B cell (primary cell): ENCODE data around the gene COL17A1. TPM values are rescaled to one million over a fixed set of nuclear protein-coding genes. Genes with fewer than 3 reads are reported as not detected.

Experiments used
- ATAC-seq: fragments of 200-7000 bp; cut with Tn5 transposase; one replicate; pipeline ENCODE4 v1.10.0; 2021; ENCODE audit warnings: low read depth, mild to moderate bottlenecking, moderate number of reproducible peaks, moderate library complexity
- CTCF ChIA-PET: fragments of 350-600 bp; sonication (Branson Sonifier 250); formaldehyde crosslinking; loops from one replicate; lab custom pipeline; 2021; ENCODE audit warnings: antibody characterized with exemption, inconsistent platforms; lab: Charles Lee
- POLR2A ChIA-PET: fragments of 350-600 bp; sonication (Branson Sonifier 250); formaldehyde crosslinking; loops from one replicate; lab custom pipeline; 2021; ENCODE audit warnings: antibody characterized with exemption; lab: Charles Lee
- DNase-seq: peaks from one replicate; pipeline ENCODE4 v3.0.0; 2013
- H2AFZ ChIP-seq: 2 replicates; pipeline ENCODE4 v1.6.1; 2012; ENCODE audit warnings: mild to moderate bottlenecking, low read depth, low read length; ENCODE audit not compliant: insufficient read depth, poor library complexity, severe bottlenecking
- H3K27ac ChIP-seq, 2 donors: 1 replicate in 1 of 2; 2 replicates in 1 of 2; pipeline ENCODE4 v1.5.1; 2012 to 2013; ENCODE audit warnings: low read length in 2 of 2, mild to moderate bottlenecking in 2 of 2, moderate library complexity in 1 of 2
- H3K27me3 ChIP-seq, 4 experiments: fragments of 200-600 bp in 1 of 4; sonication (generic) in 1 of 4; replicated peaks in 1 of 4; 1 replicate in 2 of 4; 2 replicates in 2 of 4; pipeline versions ENCODE4 v1.6.1 to v1.7.0; 2013 to 2016; ENCODE audit warnings: low read length in 3 of 4, mild to moderate bottlenecking in 2 of 4, mixed read lengths in 1 of 4, moderate library complexity in 1 of 4; ENCODE audit not compliant: insufficient read depth in 4 of 4, control insufficient read depth in 3 of 4; ENCODE audit errors: control extremely low read depth in 1 of 4
- H3K36me3 ChIP-seq, 2 experiments: replicated peaks in 1 of 2; 1 replicate in 1 of 2; 2 replicates in 1 of 2; pipeline versions ENCODE4 v1.6.1 to v1.7.1; 2013; ENCODE audit warnings: low read length in 1 of 2; ENCODE audit not compliant: insufficient read depth in 2 of 2, control insufficient read depth in 1 of 2; ENCODE audit errors: control extremely low read depth in 1 of 2, extremely low read depth in 1 of 2
- H3K4me1 ChIP-seq, 2 donors: fragments of 200-600 bp in 1 of 2; sonication (generic) in 1 of 2; 1 replicate in 1 of 2; 2 replicates in 1 of 2; pipeline versions ENCODE4 v1.5.1 to v1.6.1; 2013 to 2017; ENCODE audit warnings: low read length in 2 of 2; ENCODE audit not compliant: control insufficient read depth in 2 of 2, insufficient read depth in 2 of 2
- H3K4me2 ChIP-seq: replicated peaks from 2 replicates; pipeline ENCODE3; 2012; ENCODE audit warnings: mild to moderate bottlenecking, low read depth, low read length; ENCODE audit not compliant: poor library complexity, severe bottlenecking
- H3K4me3 ChIP-seq, 5 experiments: fragments of 200-600 bp in 1 of 5; sonication (generic) in 1 of 5; 1 replicate in 3 of 5; 2 replicates in 2 of 5; pipeline versions ENCODE4 v1.5.1 to v1.7.0; 2011 to 2016; ENCODE audit warnings: low read length in 4 of 5, mild to moderate bottlenecking in 4 of 5, low read depth in 2 of 5, control low read depth in 1 of 5, moderate library complexity in 1 of 5; ENCODE audit not compliant: insufficient read depth in 1 of 5; ENCODE audit errors: control extremely low read depth in 1 of 5, extremely low read depth in 1 of 5
- H3K79me2 ChIP-seq: fragments of 200-600 bp; sonication (generic); one replicate; pipeline ENCODE4 v1.6.0; 2016; ENCODE audit warnings: low read length; ENCODE audit not compliant: control insufficient read depth, insufficient read depth
- H3K9ac ChIP-seq: fragments of 200-600 bp; sonication (generic); 2 replicates; pipeline ENCODE4 v1.6.1; 2017; ENCODE audit warnings: mild to moderate bottlenecking, low read length, moderate library complexity
- H3K9me3 ChIP-seq, 3 donors: one replicate each; pipeline versions ENCODE4 v1.6.1 to v1.7.1; 2013; ENCODE audit warnings: low read length in 2 of 3; ENCODE audit not compliant: control insufficient read depth in 2 of 3, insufficient read depth in 1 of 3; ENCODE audit errors: control extremely low read depth in 1 of 3
- H4K20me1 ChIP-seq: 2 replicates; pipeline ENCODE4 v1.6.0; 2012; ENCODE audit warnings: mild to moderate bottlenecking, low read length; ENCODE audit not compliant: insufficient read depth, control insufficient read depth, poor library complexity, severe bottlenecking
- H3K27ac Mint-ChIP-seq: one replicate; pipeline ENCODE4 v1.8.0; 2021; ENCODE audit warnings: mixed read lengths
- H3K27me3 Mint-ChIP-seq: one replicate; pipeline ENCODE4 v1.8.0; 2021; ENCODE audit warnings: mixed read lengths
- H3K4me1 Mint-ChIP-seq: one replicate; pipeline ENCODE4 v1.8.0; 2021; ENCODE audit warnings: mixed read lengths
- H3K4me3 Mint-ChIP-seq: one replicate; pipeline ENCODE4 v1.8.0; 2021; ENCODE audit warnings: mixed read lengths
- H3K9me3 Mint-ChIP-seq: one replicate; pipeline ENCODE4 v1.8.0; 2022; ENCODE audit warnings: mixed read lengths; ENCODE audit not compliant: insufficient read depth
- EZH2 ChIP-seq: IDR thresholded peaks from 2 replicates; pipeline ENCODE4 v1.6.1; 2012; ENCODE audit warnings: borderline replicate concordance, low read depth, mild to moderate bottlenecking, moderate library complexity, low read length; ENCODE audit not compliant: insufficient read depth, poor library complexity, severe bottlenecking
- WGBS: methylation state at CpG from one replicate; pipeline ENCODE4 v1.1.5; 2013; ENCODE audit warnings: missing lambda C conversion rate; ENCODE audit not compliant: insufficient coverage; 5-methylcytosine and 5-hydroxymethylcytosine counted together
- intact Hi-C: fragments of 100-400 bp; cut with micrococcal nuclease; formaldehyde crosslinking; loops from one replicate; pipeline ENCODE4 v1.10.0; 2022
- polyA minus RNA-seq: library from RNA; depleted of rRNA, polyadenylated mRNA; stranded (reverse); fragments of >200 nt; gene quantifications from 2 replicates; pipeline ENCODE4 v1.2.3, GENCODE V29; 2012
- polyA plus RNA-seq: library from polyadenylated mRNA; depleted of rRNA; stranded (reverse); fragments of >200 nt; gene quantifications from 2 replicates; pipeline ENCODE4 v1.2.3, GENCODE V29; 2012
- total RNA-seq, 2 donors: library from RNA; stranded (reverse); fragments of 120-200 nt in 1 of 2; gene quantifications; 1 replicate in 1 of 2; 2 replicates in 1 of 2; pipeline versions ENCODE4 v1.2.3 to v1.2.4, GENCODE V29; 2013 to 2022
- TF ChIP-seq, protein P1 (sequence below): fragments of 200-600 bp; IDR thresholded peaks from one replicate; pipeline ENCODE4 v1.8.0; 2022; ENCODE audit warnings: antibody characterized with exemption, mild to moderate bottlenecking

The COL17A1 gene
- total RNA-seq (not detected in 2 replicates), polyA plus RNA-seq (not detected in 2 replicates), polyA minus RNA-seq (not detected in 2 replicates)
- 0.12 TPM for total RNA-seq (2013)

GRCh38 chr10:104085801-104086400 lies at the start of gene COL17A1:
TSS of gene COL17A1 (minus strand) at chr10:104085880. CDS start at chr10:104080673, 5,207 bp downstream.
- no peaks in the 10 kb centered on the region for H3K36me3 ChIP-seq
- no peak within 1 kb of the TSS for H3K4me3 Mint-ChIP-seq
- H3K9ac ChIP-seq = no peak within 1 kb of the TSS
- no peak within 1 kb of the TSS for H2AFZ ChIP-seq
- DNase-seq = no peak
- no peak within 1 kb of the TSS for H3K27ac ChIP-seq
- H3K9me3 ChIP-seq = no peaks in the 10 kb centered on the region
- H3K79me2 ChIP-seq = no peaks in the 10 kb centered on the region
- no peak within 1 kb of the TSS for H3K4me2 ChIP-seq
- no peaks in the 10 kb centered on the region for H3K4me1 Mint-ChIP-seq
- TF ChIP-seq EZH2 = no peak
- TF ChIP-seq, protein P1, sequence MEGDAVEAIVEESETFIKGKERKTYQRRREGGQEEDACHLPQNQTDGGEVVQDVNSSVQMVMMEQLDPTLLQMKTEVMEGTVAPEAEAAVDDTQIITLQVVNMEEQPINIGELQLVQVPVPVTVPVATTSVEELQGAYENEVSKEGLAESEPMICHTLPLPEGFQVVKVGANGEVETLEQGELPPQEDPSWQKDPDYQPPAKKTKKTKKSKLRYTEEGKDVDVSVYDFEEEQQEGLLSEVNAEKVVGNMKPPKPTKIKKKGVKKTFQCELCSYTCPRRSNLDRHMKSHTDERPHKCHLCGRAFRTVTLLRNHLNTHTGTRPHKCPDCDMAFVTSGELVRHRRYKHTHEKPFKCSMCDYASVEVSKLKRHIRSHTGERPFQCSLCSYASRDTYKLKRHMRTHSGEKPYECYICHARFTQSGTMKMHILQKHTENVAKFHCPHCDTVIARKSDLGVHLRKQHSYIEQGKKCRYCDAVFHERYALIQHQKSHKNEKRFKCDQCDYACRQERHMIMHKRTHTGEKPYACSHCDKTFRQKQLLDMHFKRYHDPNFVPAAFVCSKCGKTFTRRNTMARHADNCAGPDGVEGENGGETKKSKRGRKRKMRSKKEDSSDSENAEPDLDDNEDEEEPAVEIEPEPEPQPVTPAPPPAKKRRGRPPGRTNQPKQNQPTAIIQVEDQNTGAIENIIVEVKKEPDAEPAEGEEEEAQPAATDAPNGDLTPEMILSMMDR = no peak
- H4K20me1 ChIP-seq = no peaks in the 10 kb centered on the region
- H3K27me3 ChIP-seq = no peaks in the 10 kb centered on the region
- no peak for ATAC-seq
- H3K27ac Mint-ChIP-seq = no peak within 1 kb of the TSS
- H3K4me3 ChIP-seq = no peak within 1 kb of the TSS
- CTCF ChIA-PET = no interaction called here
- intact Hi-C loops = no loop called here
- POLR2A ChIA-PET = no interaction called here
- H3K9me3 Mint-ChIP-seq = no peaks in the 10 kb centered on the region
- H3K4me1 ChIP-seq = no peaks in the 10 kb centered on the region
- 90% methylated on average over 2 of the region's 3 CpGs for WGBS
- peaks cover 12% of the 10 kb centered on the region for H3K27me3 Mint-ChIP-seq

- Mint-ChIP-seq H3K27me3 (peaks cover 17% of the 10 kb centered on the region), H3K27ac (no peak overlapping the region), H3K9me3 (no peaks in the 10 kb centered on the region), H3K4me3 (no peak overlapping the region), H3K4me1 (no peaks in the 10 kb centered on the region)
- intact Hi-C loops = no loop called here
- Histone ChIP-seq H3K9me3 (no peaks in the 10 kb centered on the region), H3K4me3 (no peak overlapping the region), H3K4me1 (no peaks in the 10 kb centered on the region), H2AFZ (no peak overlapping the region), H4K20me1 (no peaks in the 10 kb centered on the region), H3K4me2 (no peak overlapping the region), H3K9ac (no peak overlapping the region), H3K79me2 (no peaks in the 10 kb centered on the region), H3K27ac (no peak overlapping the region), H3K36me3 (peaks cover 2 to 3% of the 10 kb centered on the region in 2 experiments), H3K27me3 (peaks cover 0 to 4% (median 2%) of the 10 kb centered on the region in 4 experiments)
- no CpG with 5 or more reads among the region's 3 CpGs for WGBS
- ChIA-PET CTCF (no interaction called here), POLR2A (no interaction called here)
- no peak for DNase-seq
- no peak for TF ChIP-seq EZH2
- TF ChIP-seq, protein P1 = no peak
- ATAC-seq = no peak
Observed at GRCh38 chr10:104130041-104130440, 44.4 kb upstream of the COL17A1 start.
